Measurements from ENCODE around the gene MATCAP1.

MATCAP1 gene

DNA sequence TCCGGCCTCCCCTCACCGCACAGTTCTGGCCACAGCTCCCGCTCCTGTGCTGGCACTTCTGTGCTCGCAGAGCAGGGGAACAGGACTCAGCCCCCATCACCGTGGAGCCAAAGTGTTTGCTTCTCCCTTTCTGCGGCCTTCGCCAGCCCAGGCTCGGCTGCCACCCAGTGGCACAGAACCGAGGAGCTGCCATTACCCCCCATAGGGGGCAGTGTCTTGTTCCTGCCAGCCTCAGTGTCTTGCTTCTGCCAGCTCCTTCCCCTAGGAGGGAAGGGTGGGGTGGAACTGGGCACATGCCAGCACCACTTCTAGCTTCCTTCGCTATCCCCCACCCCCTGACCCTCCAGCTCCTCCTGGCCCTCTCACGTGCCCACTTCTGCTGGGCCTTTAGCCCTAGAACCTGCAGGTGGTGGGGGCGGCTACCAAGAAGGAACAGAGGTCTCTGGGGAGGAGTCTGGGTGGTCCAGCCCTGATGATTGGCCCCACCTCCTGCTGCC is 14.5 kb upstream of the MATCAP1 start:
- Histone ChIP-seq H3K4me2 (ENCODE audit: low read length) (no peak overlapping the region), H4K20me1 (ENCODE audit: control insufficient read depth, insufficient read depth, low read depth, low read length) (peaks cover 3% of the 10 kb centered on the region; the same call in 1 of the 2 replicates), H3K79me2 (ENCODE audit: control insufficient read depth, low read length) (peaks cover 21% of the 10 kb centered on the region), H3K9me2 (replicated peaks; ENCODE audit: control insufficient read depth, low read length) (no peaks in the 10 kb centered on the region), H3K36me3 (ENCODE audit: control insufficient read depth, low read length) (peaks cover 90% of the 10 kb centered on the region), H3K4me1 (ENCODE audit: control insufficient read depth, low read length) (peaks cover 6% of the 10 kb centered on the region), H3K4me3 (ENCODE audit: low read length) (no peak overlapping the region), H3K27ac (ENCODE audit: low read depth, low read length) (no peak overlapping the region), H3F3A (ENCODE audit: control insufficient read depth, insufficient read depth) (no peaks in the 10 kb centered on the region), H3K9me3 (ENCODE audit: control insufficient read depth, insufficient read depth, low read length) (no peaks in the 10 kb centered on the region), H3K27me3 (ENCODE audit: control insufficient read depth, low read length) (no peaks in the 10 kb centered on the region)
- no peak for TF ChIP-seq EZH2phosphoT487 (IDR thresholded peaks at IDR 0.05; ENCODE audit: borderline replicate concordance, low read length)
- TF ChIP-seq, protein P1, sequence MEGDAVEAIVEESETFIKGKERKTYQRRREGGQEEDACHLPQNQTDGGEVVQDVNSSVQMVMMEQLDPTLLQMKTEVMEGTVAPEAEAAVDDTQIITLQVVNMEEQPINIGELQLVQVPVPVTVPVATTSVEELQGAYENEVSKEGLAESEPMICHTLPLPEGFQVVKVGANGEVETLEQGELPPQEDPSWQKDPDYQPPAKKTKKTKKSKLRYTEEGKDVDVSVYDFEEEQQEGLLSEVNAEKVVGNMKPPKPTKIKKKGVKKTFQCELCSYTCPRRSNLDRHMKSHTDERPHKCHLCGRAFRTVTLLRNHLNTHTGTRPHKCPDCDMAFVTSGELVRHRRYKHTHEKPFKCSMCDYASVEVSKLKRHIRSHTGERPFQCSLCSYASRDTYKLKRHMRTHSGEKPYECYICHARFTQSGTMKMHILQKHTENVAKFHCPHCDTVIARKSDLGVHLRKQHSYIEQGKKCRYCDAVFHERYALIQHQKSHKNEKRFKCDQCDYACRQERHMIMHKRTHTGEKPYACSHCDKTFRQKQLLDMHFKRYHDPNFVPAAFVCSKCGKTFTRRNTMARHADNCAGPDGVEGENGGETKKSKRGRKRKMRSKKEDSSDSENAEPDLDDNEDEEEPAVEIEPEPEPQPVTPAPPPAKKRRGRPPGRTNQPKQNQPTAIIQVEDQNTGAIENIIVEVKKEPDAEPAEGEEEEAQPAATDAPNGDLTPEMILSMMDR (IDR thresholded peaks at IDR 0.05; ENCODE audit: low read depth, low read length, poor library complexity, severe bottlenecking) = peak; percentile 80

DNA sequence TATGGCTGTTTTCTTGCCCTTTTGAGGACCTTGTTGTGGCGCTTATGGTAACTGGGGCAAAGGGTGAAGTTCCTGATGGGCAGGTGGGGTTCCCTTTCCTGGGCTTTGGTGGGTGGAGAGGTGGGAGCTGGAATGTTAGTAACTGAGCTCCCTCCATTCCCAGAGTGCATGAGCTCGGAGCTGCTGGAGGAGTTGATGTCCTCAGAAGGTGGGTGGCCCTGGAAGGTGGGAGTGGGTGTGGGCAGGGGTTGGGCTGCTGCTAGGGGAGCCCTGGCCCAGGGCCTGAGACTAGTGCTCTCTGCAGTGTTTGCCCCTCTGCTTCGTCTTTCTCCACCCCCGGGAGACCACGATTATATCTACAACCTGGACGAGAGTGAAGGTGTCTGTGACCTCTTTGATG is 13.9 kb upstream of the MATCAP1 start:
- Histone ChIP-seq H3K36me3 (ENCODE audit: control insufficient read depth, low read length) (peaks cover 90% of the 10 kb centered on the region), H3K9me2 (replicated peaks; ENCODE audit: control insufficient read depth, low read length) (no peaks in the 10 kb centered on the region), H3F3A (ENCODE audit: control insufficient read depth, insufficient read depth) (no peaks in the 10 kb centered on the region), H3K27ac (ENCODE audit: low read depth, low read length) (no peak overlapping the region), H3K4me3 (ENCODE audit: low read length) (no peak overlapping the region), H3K27me3 (ENCODE audit: control insufficient read depth, low read length) (no peaks in the 10 kb centered on the region), H3K79me2 (ENCODE audit: control insufficient read depth, low read length) (peaks cover 27% of the 10 kb centered on the region), H4K20me1 (ENCODE audit: control insufficient read depth, insufficient read depth, low read depth, low read length) (peaks cover 3% of the 10 kb centered on the region), H3K9me3 (ENCODE audit: control insufficient read depth, insufficient read depth, low read length) (no peaks in the 10 kb centered on the region), H3K4me1 (ENCODE audit: control insufficient read depth, low read length) (peaks cover 9% of the 10 kb centered on the region), H3K4me2 (ENCODE audit: low read length) (no peak overlapping the region)
- TF ChIP-seq EZH2phosphoT487 (IDR thresholded peaks at IDR 0.05; ENCODE audit: borderline replicate concordance, low read length) = no peak
- TF ChIP-seq, protein P1 (IDR thresholded peaks at IDR 0.05; ENCODE audit: low read depth, low read length, poor library complexity, severe bottlenecking) = no peak

DNA sequence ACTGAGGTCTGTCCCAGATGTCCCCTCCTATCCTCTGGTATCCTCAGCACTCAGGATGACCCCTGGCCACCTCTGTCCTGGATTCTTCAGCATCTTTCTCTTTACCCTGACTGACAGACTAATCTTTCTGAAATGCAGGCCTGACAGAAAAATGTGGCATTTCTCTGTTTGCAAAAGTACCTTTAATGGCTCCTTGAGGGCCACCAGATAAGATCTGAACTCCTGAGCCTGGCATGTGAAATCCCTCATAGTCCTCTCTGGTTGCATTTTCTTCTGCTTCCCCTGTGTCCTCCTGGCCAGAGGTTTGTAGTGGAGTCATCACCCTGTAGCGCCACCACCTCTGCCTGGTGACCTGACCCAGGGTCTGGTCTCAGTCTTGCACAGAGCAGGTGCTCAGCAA is 13.1 kb upstream of the MATCAP1 start:
- Histone ChIP-seq H3F3A (ENCODE audit: control insufficient read depth, insufficient read depth) (no peaks in the 10 kb centered on the region), H3K36me3 (ENCODE audit: control insufficient read depth, low read length) (peaks cover 88% of the 10 kb centered on the region), H3K9me2 (replicated peaks; ENCODE audit: control insufficient read depth, low read length) (no peaks in the 10 kb centered on the region), H3K4me1 (ENCODE audit: control insufficient read depth, low read length) (peaks cover 9% of the 10 kb centered on the region), H3K4me2 (ENCODE audit: low read length) (no peak overlapping the region), H3K9me3 (ENCODE audit: control insufficient read depth, insufficient read depth, low read length) (no peaks in the 10 kb centered on the region), H4K20me1 (ENCODE audit: control insufficient read depth, insufficient read depth, low read depth, low read length) (peaks cover 3% of the 10 kb centered on the region), H3K4me3 (ENCODE audit: low read length) (no peak overlapping the region), H3K79me2 (ENCODE audit: control insufficient read depth, low read length) (peaks cover 35% of the 10 kb centered on the region), H3K27me3 (ENCODE audit: control insufficient read depth, low read length) (no peaks in the 10 kb centered on the region), H3K27ac (ENCODE audit: low read depth, low read length) (no peak overlapping the region)
- TF ChIP-seq EZH2phosphoT487 (IDR thresholded peaks at IDR 0.05; ENCODE audit: borderline replicate concordance, low read length) = no peak
- TF ChIP-seq, protein P1 (IDR thresholded peaks at IDR 0.05; ENCODE audit: low read depth, low read length, poor library complexity, severe bottlenecking) = no peak
